AG09309 (cell line): Measurements from ENCODE around the gene RECK.
A peak's percentile ranks its signal among the peaks of the same experiment; 100 is the strongest.

Experiments used
- DNase-seq: peaks from one replicate; pipeline ENCODE4 v3.0.0-alpha.2; 2010; ENCODE audit warnings: low read depth
- H3K4me3 ChIP-seq: 2 replicates; pipeline ENCODE4 v1.5.1; 2011; ENCODE audit warnings: mild to moderate bottlenecking, low read depth, low read length, moderate library complexity; ENCODE audit not compliant: control insufficient read depth
- CTCF ChIP-seq: IDR thresholded peaks from 2 replicates; pipeline ENCODE4 v1.5.1; 2011; ENCODE audit warnings: mild to moderate bottlenecking, low read depth, low read length, inconsistent platforms; ENCODE audit not compliant: insufficient read depth, control insufficient read depth; ENCODE audit errors: missing control alignments

Gene RECK

DNA sequence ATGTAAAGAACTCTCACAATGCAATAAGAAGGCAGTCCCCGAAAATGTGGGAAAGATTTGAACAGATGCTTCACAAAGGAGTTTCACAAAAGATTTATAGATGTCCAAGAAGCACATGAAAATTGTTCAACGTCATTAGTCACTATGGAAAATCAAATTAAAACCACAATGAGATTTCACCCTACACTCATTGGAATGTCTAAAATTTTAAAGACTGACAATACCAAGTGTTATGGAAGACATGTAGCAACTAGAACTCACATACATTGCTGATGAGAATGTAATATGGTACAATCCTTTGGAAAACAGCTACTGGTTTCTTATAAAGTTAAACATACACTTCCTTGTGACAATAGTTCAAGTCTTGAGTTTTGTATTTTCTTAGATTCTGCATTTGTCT is 11.0 kb upstream of the RECK start:
- DNase-seq = no peak
- H3K4me3 ChIP-seq = no peak overlapping the region
- no peak for TF ChIP-seq CTCF

DNA sequence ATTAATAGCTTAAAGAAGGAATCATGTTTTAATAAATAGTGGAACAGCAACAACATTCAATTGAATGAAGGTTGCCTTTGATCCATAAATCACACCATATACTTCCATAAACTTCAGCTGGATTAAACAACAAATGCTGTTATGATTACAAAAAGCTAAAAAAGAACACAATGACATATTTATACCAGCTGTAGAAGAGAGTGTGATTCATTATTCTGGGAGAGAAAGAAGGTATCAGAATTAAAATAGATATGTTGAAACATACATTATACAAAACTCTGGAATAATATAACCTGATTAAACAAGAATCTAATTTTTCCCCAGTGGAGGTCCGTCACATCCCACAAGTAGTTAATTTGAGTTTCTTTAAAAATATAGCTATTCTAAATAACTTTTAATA is 7.5 kb upstream of the RECK start:
- no peak for TF ChIP-seq CTCF
- no peak for DNase-seq
- H3K4me3 ChIP-seq = no peak overlapping the region

- H3K4me3 ChIP-seq = no peak overlapping the region
- no peak for TF ChIP-seq CTCF
- DNase-seq = peak; percentile 97
Measured at GRCh38 chr9:36029765-36030528, 6.8 kb upstream of the RECK start.

DNA sequence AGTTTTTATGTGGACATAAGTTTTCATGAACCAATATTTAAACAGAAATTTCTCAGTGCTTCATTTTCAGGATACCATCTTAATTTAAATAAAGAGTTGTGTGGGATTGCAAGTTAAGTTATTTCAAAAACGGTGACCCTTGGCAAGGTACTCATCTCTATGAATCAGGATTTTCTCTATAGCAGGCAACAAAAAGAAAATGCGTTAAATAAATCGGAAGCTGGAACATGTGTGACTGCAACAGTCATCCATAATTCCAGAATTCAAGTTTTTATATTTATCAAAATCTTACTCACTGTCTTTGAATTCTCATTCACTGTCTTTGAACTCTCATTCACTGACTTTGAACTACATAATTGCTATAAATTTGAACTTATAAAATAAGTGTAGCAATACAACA is 5.8 kb upstream of the RECK start:
- H3K4me3 ChIP-seq = no peak overlapping the region
- no peak for DNase-seq
- TF ChIP-seq CTCF = no peak

GRCh38 chr9:36031774-36032555 is 4.7 kb upstream of the RECK start:
- DNase-seq = no peak
- TF ChIP-seq CTCF = no peak
- H3K4me3 ChIP-seq = no peak overlapping the region

DNA sequence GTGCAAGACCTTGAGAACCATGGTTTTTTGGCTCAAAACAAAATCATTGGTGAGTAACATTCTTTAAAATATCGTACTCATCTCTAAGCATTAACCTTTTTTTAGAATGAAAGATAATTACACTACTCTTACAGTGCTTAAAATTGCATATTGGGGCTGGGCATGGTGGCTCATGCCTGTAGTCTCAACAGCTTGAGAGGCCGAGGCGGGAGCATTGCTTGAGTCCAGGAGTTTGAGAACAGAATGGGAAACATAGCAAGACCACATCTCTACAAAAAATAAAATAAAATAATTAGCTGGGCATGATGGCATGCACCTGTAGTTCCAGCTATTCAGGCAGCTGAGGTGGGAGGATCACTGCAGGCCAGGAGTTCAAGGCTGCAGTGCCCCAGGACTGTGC is 2.9 kb upstream of the RECK start:
- no peak for DNase-seq
- no peak for TF ChIP-seq CTCF
- H3K4me3 ChIP-seq = no peak overlapping the region
